GM19372 (cell line): ENCODE data around the gene PCF11.

Experiments used
- ATAC-seq: cut with Tn5 transposase; IDR thresholded peaks from one replicate; pipeline ENCODE4 v1.9.1; 2021; ENCODE audit warnings: mild to moderate bottlenecking, low read depth, moderate library complexity; ENCODE audit not compliant: unreplicated experiment

PCF11 gene

DNA sequence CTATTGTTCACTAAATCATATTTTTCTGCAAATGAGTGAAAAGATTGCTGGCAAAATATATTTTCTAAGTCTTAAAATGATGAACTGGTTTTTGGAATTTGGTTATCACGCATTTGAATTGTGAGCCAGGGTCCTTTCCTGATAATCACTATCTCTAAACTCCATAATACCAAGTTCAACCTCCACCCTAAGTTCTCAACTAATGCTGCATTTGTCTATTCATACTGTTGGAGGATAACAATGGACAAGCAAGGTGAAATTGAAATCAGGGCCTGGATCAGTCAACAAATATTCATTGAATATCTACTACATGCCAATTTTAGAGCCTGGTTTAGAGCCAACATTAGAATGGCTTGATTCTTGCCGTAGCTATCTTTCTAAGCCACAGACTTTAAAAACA lies 4.7 kb upstream of the PCF11 start:
- no peak for ATAC-seq

DNA sequence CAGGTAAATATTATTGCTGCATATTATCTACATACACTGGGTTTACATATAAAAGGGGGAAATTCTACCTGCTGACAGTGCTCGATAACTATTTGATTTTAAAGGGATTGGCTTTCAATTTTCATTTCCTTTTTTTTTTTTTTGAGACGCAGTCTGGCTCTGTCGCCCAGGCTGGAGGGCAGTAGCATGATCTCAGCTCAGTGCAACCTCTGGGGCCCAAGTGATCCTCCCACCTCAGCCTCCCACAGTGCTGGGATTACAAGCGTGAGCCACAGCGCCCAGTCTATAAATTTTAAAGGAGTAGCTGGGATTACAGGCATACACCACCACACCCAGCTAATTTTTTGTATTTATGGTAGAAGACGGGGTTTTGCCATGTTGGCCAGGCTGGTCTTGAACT lies 3.2 kb upstream of the PCF11 start:
- no peak for ATAC-seq

DNA sequence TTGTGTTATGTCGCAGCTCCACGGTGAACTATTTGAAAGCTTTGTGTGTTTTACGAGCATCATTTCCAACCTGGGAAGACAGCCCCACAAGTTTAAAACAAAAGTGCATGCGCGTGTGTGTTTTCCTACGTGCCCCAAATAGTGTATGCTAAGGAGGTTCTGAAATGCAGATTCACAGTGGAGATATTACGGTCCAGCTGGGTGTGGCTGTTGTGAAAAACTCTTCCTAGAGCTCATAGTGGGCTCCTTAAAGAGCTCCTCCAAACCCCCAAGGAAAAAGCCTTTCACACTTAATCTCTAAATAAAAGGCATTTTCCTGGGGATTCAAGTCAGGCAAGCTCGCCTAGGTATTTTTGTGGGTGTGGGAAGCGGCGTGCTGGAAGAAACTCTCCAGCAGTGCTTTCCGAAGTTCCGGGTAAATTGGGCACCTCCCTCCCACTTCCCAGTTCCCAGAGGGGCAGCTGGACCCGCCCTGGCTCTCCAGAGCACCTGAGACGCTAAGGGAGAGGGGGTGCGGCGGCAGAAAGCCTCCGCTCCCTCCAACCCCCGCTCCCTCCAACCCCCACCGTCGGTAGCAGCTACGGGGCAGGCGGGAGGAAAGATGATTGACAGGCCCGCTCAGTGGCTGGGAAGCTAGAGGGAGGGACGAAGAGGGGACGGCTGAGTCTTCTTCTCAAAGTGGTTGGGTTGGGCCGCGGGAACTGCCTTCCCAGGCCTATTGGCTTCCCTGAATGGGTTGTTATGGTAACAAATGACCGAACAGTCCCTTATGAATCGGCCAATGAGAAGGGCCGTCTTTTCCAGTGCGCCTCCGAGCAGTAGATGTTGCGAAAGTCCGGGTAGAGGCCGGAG lies 561 bp upstream of the PCF11 start:
- ATAC-seq, result peak; percentile 92

DNA sequence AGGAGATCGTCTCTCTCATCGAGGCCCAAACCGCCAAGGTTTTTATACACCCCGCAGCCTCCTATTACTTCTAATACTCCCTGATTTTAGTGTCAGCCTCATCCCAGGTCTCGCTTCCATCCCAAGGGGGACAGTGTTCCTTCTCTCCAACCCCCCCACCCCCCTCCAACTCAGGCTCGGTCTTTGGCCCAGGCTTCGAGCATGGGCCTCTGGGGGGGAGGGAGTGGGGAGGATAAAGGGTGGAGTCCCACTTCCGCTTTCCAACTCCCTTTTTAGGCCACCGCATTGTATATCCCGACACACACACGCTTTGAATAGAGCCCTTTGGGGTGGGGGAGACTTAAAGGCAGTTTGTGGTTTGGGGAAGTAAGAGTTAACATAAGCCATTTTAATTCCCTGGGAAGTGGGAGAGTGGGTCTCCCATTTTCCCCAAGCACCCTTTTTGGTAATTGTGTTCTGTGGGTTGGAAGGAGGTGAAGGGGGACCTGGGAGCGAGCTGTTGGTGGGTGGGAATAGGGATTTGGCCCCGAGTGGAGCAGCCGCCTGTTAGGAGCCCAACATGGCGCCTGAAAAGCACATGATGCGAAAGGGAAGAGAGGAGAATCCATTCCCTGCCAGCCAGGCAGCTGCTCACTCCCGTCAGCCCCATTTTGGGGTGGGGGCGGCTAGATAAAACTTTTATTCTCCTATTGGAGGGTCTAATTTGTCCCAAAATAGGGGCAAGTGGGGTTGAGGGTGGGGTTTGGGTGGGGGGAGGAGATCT lies 844 bp downstream of the PCF11 start:
- no peak for ATAC-seq

DNA sequence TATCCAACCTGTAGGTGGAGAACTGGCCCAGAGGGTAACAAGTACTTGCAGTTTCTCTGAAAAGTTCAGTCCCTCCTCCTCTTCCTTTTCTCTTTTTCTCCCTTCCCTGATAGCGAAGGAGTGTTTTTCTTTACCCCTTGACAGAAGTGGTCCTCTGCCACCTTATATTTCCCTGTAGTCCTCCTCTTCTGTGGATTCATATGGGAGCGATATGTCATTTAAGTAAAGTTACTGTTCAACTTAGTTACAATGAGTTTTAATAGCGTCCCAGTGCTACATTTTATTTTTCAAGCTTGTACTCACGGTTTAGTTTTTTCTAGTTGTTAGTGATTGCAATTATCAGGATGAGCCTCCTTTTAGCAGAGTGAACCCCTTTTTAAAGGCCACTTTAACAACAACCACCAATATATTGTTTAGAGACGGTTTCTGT lies 1.4 kb downstream of the PCF11 start:
- no peak for ATAC-seq

DNA sequence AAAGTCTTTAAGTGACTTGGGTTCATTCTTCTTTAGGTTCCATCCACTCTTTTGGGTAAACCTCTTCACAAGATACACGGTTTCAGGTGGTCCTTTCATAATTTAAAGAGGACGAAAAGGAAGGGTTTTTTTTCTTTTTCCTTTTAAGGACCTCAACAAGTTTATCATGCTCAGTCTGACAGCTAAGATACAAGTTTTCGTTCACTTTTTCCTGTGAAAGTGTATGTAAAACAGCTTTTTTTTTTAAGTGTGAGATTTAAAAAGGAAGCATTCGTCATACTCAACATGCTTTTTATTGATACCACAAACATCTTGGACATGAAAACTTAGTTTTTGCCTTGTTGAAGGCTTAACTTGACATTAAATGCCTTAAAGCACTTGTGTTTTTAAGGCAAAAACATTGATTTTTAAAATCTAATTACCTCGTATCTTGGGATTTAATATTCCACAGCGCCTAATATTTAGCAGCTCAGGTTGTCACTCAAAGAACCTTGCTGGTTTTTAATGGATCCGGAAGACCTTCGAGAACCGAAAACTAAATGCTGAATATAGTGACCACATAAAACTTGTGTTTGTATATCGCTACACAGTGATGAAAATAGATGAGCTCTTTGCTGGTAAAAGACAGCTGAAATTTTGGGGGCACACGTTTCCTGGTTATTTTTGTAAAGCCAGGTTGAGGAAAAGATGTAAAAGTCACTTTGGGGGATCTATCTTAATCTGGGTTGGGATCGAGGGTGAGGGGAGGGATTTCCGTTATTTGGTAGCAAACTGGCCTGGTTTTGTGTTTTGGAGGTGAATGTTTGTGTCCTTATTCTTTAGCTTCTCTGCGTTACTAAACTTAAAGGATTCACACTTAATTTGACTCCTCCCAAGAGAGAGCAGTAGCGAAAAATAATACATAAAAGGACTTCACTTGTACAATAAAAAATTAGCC lies 2.3 kb downstream of the PCF11 start:
- ATAC-seq, result no peak

DNA sequence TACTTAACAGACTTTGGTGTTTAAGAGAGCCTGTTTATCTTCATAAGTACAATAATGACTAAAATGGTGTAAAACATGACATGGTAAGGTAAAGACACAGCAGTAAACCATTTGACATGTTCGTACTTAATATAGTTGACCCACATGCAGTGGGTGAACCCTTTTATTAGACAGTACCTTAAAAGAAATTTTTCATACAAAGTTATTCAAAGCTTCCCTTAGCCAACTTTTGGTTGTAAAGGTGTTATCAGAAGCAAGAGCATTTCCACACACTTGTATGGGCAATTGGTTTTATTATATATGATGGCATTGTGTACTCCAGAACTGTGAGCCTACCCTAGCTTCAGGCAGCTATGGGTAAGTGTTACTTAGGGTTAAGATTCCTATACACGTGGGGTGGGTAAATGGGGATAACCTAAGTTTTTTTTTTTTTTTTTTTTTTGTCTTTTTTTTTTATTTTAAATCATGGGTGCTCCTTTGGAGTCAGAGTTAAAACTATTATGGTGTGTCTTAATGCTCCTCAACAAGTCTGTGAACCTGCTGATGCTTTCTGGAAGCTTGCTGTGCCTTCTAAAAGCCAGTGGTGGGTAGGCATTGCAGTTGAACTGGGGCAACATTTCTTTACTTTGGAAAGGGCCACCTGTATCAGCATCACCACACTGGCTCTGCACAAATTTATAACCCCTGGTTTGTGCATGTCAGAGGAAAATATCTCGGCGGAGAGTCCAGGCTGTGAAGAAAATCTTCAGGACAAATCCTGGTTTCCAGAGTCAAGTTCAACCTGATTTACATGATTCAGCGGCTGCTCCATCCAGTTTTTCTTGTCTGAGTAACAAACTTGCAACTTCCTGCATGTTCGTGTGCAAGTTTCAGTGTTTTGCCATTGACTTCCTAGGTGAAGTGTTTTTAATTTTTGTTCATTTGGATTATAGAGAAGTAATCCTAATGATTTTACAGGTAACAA lies 3.3 kb downstream of the PCF11 start:
- no peak for ATAC-seq

DNA sequence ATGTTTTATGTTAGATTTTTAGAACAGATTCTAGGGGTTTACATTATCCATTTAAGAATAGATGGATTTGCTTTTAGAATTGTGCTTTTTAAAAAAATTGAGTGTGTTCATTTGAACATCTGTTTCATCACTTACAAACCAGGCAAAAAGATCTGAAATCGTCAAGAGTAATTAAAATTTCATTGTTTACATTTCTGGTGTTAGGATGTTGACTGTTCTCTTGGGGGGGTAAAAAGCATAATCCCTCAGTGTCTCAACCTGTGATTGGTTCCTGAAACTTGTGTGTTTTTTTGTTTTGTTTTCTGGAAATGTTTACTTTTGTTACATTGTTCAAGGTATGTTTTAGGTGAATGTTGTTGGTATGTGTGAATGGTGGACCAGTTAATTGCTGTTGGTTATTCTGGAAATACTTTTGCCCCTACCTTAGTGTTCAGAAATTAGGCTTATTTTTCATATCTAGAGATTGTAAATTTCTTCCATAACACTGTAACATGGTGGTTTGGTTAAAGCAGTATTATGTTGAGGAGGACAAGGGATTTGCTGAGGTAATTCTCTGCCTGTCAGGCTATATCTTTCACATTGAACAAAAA lies 4.8 kb downstream of the PCF11 start:
- ATAC-seq, result no peak

DNA sequence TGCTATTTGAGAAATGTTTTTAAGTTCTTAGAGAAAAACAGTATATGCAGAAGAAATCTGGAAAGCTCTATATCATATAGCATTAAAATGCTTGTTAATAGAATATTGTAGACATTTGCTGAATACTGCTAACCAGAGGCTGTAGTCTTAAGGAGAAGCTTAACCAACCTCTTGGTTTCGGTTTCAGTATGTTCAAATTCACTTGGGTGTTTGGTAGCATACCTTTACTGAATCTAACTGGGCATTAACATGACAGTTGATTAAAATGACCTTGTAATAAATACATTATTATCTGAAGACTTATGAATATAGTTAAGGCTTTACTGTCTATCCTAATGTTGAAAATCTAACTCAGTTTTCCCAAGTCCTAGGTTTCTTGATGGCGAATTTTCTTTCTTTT lies 5.4 kb downstream of the PCF11 start:
- ATAC-seq, result no peak

DNA sequence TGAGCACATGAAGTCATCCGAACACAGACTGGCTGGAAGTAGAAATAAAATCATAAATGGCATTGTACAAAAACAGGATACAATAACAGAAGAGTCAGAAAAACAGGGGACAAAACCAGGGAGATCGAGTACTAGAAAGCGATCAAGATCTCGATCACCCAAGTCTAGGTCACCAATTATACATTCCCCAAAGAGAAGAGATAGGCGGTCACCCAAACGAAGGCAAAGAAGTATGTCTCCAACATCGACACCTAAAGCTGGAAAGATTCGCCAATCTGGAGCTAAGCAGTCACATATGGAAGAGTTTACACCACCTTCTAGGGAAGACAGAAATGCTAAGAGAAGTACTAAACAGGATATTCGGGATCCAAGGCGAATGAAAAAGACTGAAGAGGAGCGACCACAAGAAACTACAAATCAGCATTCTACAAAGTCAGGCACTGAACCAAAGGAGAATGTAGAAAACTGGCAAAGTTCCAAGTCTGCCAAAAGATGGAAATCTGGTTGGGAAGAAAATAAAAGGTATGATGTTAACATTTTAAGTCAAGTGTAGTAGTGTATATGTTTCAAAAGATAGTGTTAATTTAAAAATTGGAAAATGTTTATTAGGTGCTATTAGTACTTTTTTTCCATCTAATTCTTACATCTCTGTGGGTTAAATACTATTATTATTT lies 9.4 kb downstream of the PCF11 start:
- ATAC-seq, result no peak

DNA sequence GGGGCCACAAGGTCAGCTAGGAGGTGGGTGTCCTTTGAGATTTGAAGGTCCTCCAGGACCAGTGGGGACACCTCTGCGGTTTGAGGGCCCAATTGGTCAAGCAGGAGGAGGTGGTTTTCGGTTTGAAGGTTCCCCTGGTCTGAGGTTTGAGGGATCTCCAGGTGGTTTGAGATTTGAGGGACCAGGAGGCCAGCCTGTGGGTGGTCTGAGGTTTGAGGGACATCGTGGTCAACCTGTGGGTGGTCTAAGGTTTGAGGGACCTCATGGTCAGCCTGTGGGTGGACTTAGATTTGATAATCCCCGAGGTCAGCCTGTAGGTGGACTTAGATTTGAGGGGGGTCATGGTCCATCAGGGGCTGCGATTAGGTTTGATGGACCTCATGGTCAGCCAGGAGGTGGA lies 11.8 kb downstream of the PCF11 start:
- ATAC-seq, result no peak

DNA sequence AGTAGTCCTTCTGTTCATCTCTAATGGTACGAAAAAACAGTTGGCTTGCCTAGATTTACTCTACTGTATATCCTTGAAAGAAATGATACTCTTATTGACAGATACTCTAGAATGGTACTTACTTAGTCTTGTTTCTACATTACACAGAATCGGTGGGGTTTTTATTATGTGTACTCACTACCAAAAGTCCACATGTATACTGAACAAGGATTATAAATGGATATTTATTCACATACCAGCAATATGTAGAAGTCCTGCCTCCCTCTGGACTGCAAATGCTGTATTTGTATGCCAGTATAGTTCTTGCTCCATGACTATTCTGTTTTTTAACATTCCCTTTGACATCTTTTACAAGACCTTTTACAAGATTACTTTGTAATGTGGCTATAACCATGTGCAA lies 13.9 kb downstream of the PCF11 start:
- no peak for ATAC-seq

DNA sequence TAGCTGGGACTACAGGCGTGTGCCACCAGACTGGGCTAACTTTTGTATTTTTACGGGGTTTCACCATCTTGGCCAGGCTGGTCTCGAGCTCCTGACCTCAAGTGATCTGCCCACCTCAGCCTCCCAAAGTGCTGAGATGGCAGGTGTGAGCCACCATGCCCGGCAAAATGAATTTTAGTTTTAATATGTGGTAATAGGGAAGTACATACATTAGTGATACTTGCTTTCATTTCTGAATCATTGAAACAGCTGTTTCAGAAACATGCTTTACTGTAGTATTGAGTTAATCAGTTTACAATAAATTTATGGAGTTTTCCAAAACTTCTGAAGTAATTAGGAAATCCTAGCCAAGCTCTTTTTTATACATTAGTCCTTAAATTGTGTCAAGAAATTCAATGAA lies 15.6 kb downstream of the PCF11 start:
- ATAC-seq, result no peak

DNA sequence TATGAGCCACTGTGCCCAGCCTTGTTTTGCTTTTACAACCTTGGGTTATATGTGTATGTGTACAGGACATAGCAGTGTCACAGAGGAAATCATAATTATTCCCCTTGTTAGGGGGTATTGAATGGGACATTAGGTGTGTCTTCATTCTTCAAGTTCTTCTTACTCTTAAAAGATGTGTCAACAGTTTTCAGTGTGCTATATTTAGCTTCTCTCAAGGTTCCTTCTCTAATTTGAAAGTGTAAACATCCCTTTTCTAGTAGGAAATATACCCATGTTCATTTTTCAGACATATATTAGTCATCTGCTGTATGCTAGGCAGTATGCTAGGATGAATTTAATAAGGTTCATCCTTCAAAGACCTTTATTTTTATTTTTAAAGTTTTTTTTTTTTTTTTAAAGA lies 17.1 kb downstream of the PCF11 start:
- no peak for ATAC-seq

DNA sequence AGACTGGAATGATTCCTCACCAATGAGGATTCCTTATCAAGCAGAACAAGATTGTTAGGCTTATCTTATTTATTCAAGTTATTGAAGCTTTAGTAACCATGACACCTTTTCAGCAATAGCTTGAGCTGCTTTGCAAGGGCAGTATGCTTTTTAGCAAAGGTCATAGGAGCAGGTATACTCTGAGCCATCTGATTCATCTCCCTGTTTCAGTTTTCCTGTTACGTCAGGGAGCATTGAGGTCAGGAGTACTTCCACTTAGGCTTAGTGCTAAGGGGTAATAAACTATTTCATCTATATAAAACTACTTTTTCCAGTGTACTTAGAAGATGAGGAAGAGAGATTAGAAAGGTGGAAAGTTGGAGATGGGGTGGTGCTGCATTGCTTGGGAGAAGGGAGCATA lies 18.9 kb downstream of the PCF11 start:
- ATAC-seq, result no peak

DNA sequence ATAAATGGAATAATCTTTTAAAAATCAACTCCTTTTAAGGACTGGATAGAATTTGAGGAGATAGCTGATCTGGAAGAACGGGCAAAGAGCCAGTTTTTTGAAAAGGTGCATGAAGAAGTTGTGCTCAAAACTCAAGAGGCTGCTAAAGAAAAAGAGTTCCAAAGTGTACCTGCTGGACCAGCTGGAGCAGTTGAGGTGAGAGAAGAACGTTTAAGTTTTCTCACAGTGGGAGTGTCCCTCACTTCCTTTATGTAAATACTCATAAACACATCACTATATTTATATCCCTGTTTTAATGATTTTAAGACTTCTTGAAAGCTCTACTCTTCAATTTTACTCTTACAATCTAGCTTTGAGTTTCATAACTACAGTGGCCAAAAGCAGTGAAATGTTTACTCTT lies 24.9 kb downstream of the PCF11 start:
- no peak for ATAC-seq

DNA sequence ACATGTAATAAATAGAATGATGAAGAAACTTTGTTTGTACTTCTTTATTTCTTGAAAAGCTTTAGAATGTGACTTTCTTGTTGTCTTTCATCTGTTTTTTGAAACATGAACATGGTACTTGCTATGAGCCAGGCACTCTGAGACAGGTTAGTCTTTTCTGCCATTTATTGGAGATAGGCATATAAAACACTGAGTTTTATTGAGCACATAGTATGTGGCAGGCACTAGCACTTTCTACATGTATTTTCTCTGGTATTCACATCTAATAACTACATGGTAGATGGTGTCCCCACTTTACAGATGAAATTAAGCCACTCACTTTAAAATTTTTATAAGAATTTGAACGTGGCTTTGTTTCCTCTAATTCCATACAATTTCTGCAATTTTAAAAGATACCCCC lies 28.8 kb downstream of the PCF11 start:
- ATAC-seq, result no peak

DNA sequence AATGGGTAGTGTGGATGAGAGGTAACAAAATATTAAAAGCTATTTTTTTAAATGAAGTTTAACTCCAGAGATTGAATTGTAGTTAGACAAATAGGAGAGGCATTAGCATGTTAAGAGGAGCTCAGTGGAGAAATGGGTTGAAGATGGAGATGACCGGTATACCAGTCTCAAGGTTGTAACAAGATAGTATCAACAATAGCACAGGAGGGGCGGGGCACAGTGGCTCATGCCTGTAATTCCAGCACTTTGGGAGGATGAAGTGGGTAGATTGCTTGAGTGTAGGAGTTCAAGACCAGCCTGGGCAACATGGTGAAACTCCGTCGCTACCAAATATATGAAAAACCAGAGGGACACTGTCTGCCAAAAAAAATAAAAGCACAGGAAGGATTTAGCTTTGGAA lies 30.5 kb downstream of the PCF11 start:
- no peak for ATAC-seq

DNA sequence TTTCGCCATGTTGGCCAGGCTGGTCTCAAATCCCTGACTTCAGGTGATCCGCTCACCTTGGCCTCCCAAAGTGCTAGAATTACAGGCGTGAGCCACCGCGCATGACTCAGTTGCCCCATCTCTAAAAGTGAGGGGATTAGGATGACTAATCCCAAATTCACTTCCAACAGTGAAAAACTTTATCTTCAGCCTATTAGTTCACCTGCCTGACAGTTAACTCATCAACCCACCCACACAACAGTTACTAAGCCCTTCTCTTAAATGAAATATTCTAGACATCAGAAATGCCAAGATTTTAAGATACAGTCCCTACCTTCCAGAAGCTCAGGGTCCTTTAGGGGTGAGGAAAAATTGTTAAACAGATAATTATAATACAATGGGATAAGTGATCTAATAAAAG lies 34.6 kb downstream of the PCF11 start:
- no peak for ATAC-seq
